HepG2 (cell line): Measurements from ENCODE around the gene AKAP12.

Source experiments
- ATF7 ChIP-seq, 2 experiments: fragments of 450-650 bp in 1 of 2; sonication (generic) in 1 of 2; formaldehyde crosslinking in 1 of 2; IDR thresholded peaks; 2 replicates each; pipeline versions ENCODE4 v1.4.0 to v1.6.1; 2016 to 2020; ENCODE audit warnings: antibody characterized with exemption in 1 of 2, mild to moderate bottlenecking in 1 of 2, missing genetic modification reagents in 1 of 2
- CTCF ChIP-seq: sonication (generic); formaldehyde crosslinking; IDR thresholded peaks from 2 replicates; pipeline ENCODE4 v1.5.0; 2020; ENCODE audit warnings: mild to moderate bottlenecking, missing genetic modification reagents, moderate library complexity
- MTA1 ChIP-seq: sonication (generic); formaldehyde crosslinking; IDR thresholded peaks from 2 replicates; pipeline ENCODE4 v1.4.0; 2020; ENCODE audit warnings: missing genetic modification reagents, mild to moderate bottlenecking, borderline replicate concordance
- NR2C2 ChIP-seq: sonication (generic); formaldehyde crosslinking; IDR thresholded peaks from 2 replicates; pipeline ENCODE4 v1.4.0; 2020; ENCODE audit warnings: missing genetic modification reagents, mild to moderate bottlenecking, moderate library complexity, borderline replicate concordance
- SMARCC2 ChIP-seq: fragments of 450-650 bp; IDR thresholded peaks from 2 replicates; pipeline ENCODE4 v1.6.1; 2017; ENCODE audit warnings: antibody characterized with exemption, mild to moderate bottlenecking
- ZBTB7A ChIP-seq: sonication (generic); formaldehyde crosslinking; IDR thresholded peaks from 2 replicates; pipeline ENCODE4 v1.8.0; 2022; ENCODE audit warnings: mild to moderate bottlenecking, missing genetic modification reagents
- ZFP91 ChIP-seq: sonication (generic); formaldehyde crosslinking; IDR thresholded peaks from 2 replicates; pipeline ENCODE4 v1.9.0; 2022; ENCODE audit warnings: missing genetic modification reagents, mild to moderate bottlenecking, borderline replicate concordance
- ZNF224 ChIP-seq: sonication (generic); formaldehyde crosslinking; IDR thresholded peaks from 2 replicates; pipeline ENCODE4 v1.5.0; 2020; ENCODE audit warnings: mild to moderate bottlenecking, missing genetic modification reagents

- TF ChIP-seq ZNF224 = no peak
- no peak for TF ChIP-seq NR2C2 (CRISPR knock-in tag)
- TF ChIP-seq CTCF (CRISPR knock-in tag) = no peak
- TF ChIP-seq ZFP91 (CRISPR knock-in tag) = no peak
- TF ChIP-seq MTA1 = no peak
- no peak for TF ChIP-seq ATF7 (IDR thresholded peaks at IDR 0.05)
- no peak for TF ChIP-seq ATF7 (CRISPR knock-in tag; IDR thresholded peaks at IDR 0.05)
- no peak for TF ChIP-seq SMARCC2
- TF ChIP-seq ZBTB7A (CRISPR knock-in tag) = no peak
These were observed 149.3 kb downstream of the AKAP12 start for GRCh38 chr6:151388997-151389617.
